ENCODE data around the gene ACOX3. TPM values are rescaled to one million over a fixed set of nuclear protein-coding genes. Genes with fewer than 3 reads are reported as not detected.

The ACOX3 gene
- total RNA-seq, 1 donor from 2014 or later, result 34.0 TPM

DNA sequence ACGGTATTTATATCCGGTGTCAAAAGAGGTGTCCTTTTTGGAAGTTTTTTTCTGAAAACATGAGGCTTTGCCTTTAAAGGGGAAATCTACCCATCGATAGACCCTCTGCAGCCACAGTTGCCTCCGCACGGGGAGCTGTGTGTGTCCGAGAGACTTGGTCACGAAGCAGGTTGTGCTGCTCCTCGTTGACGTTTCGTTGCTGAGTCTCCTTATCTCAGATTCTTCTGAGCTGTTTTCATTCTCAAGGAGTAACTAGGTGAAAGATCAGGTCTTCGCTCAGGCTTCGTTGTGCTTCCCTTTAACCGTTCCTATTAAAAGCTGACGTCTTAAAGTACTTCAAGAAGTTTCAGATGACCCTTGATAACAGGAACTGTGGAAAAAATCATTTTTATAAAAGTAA lies 23.9 kb upstream of the ACOX3 start:
- Mint-ChIP-seq H3K9me3 (no peaks in the 10 kb centered on the region), H3K27ac (no peak overlapping the region), H3K36me3 (peaks cover 12% of the 10 kb centered on the region), H3K4me3 (no peak overlapping the region), H3K27me3 (no peaks in the 10 kb centered on the region), H3K4me1 (ENCODE audit: unreplicated experiment) (peaks cover 11% of the 10 kb centered on the region)
- TF ChIP-seq, protein P1, sequence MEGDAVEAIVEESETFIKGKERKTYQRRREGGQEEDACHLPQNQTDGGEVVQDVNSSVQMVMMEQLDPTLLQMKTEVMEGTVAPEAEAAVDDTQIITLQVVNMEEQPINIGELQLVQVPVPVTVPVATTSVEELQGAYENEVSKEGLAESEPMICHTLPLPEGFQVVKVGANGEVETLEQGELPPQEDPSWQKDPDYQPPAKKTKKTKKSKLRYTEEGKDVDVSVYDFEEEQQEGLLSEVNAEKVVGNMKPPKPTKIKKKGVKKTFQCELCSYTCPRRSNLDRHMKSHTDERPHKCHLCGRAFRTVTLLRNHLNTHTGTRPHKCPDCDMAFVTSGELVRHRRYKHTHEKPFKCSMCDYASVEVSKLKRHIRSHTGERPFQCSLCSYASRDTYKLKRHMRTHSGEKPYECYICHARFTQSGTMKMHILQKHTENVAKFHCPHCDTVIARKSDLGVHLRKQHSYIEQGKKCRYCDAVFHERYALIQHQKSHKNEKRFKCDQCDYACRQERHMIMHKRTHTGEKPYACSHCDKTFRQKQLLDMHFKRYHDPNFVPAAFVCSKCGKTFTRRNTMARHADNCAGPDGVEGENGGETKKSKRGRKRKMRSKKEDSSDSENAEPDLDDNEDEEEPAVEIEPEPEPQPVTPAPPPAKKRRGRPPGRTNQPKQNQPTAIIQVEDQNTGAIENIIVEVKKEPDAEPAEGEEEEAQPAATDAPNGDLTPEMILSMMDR (conservative IDR thresholded peaks at IDR 0.05), result no peak
- no peak for DNase-seq (ENCODE audit: extremely low spot score, unreplicated experiment)

DNA sequence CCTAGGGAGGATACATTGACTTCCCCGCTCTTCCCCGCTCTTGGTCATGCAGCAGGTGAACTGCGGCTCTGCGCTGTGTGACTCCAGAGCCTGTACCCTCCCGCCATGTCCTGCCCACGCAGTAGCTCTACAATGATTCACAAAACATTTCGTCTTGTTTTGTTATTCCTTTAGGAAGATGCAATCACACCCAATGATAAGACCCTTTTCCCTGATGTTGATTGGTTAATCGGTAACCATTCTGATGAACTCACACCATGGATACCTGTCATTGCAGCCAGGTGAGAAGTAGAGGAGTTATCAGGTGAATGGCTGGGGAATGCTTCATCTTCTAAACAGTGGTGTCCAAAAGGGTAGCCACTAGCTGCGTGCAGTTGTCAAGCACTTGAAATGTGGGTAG lies 23.3 kb upstream of the ACOX3 start:
- Mint-ChIP-seq H3K4me1 (ENCODE audit: unreplicated experiment) (peaks cover 11% of the 10 kb centered on the region), H3K4me3 (no peak overlapping the region), H3K27me3 (no peaks in the 10 kb centered on the region), H3K27ac (peak overlapping the region; percentile 72), H3K36me3 (peaks cover 14% of the 10 kb centered on the region), H3K9me3 (no peaks in the 10 kb centered on the region)
- no peak for DNase-seq (ENCODE audit: extremely low spot score, unreplicated experiment)
- TF ChIP-seq, protein P1 (conservative IDR thresholded peaks at IDR 0.05), result no peak

DNA sequence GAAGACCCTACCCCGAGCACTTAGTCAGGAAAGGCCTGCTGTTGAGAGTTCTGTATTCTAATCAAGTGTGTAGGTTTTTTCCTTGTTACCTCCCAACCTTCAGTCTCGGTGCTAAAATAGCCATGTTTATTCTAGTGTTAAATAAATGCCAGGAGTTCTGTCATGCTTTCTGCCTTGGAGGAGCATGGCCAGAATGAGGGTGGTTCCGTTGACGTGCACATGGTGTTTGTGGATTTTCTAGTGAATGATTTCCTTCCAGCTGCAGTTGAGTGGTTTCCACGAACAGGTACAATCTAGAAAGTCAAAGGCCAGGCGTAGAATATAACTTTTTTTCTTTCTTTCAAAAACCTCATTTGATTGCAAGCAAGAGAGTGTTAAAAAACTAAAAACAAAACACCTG lies 21.1 kb upstream of the ACOX3 start:
- H3K27me3 Mint-ChIP-seq, result no peaks in the 10 kb centered on the region
- peak overlapping the region; percentile 89 for H3K27ac Mint-ChIP-seq
- H3K9me3 Mint-ChIP-seq, result no peaks in the 10 kb centered on the region
- H3K36me3 Mint-ChIP-seq, result peaks cover 20% of the 10 kb centered on the region
- TF ChIP-seq, protein P1 (conservative IDR thresholded peaks at IDR 0.05), result no peak
- H3K4me1 Mint-ChIP-seq (ENCODE audit: unreplicated experiment), result peaks cover 11% of the 10 kb centered on the region
- no peak for DNase-seq (ENCODE audit: extremely low spot score, unreplicated experiment)
- H3K4me3 Mint-ChIP-seq, result no peak overlapping the region

DNA sequence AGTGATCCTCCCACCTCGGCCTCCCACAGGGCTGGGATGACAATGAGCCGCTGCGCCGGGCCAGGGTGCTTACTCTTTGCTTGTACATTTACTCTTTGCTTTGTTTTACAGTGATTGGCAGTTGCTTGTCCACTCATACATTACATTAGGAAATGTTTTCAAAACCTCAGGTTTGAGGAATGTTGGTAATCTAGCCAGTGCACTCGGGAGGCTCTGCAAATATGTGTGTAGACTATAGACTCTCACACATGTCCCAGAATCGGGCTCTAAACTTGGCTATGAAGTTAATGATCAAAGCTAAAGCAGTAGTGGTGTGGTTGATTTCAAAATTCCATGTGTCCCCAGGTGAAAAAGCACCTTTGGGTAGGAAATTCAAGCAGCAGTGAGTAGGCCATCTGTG lies 20.6 kb upstream of the ACOX3 start:
- H3K9me3 Mint-ChIP-seq, result no peaks in the 10 kb centered on the region
- DNase-seq (ENCODE audit: extremely low spot score, unreplicated experiment), result no peak
- peak overlapping the region; percentile 89 for H3K27ac Mint-ChIP-seq
- H3K4me3 Mint-ChIP-seq, result peak overlapping the region; percentile 52
- peaks cover 11% of the 10 kb centered on the region for H3K4me1 Mint-ChIP-seq (ENCODE audit: unreplicated experiment)
- H3K27me3 Mint-ChIP-seq, result no peaks in the 10 kb centered on the region
- peaks cover 24% of the 10 kb centered on the region for H3K36me3 Mint-ChIP-seq
- TF ChIP-seq, protein P1 (conservative IDR thresholded peaks at IDR 0.05), result no peak

DNA sequence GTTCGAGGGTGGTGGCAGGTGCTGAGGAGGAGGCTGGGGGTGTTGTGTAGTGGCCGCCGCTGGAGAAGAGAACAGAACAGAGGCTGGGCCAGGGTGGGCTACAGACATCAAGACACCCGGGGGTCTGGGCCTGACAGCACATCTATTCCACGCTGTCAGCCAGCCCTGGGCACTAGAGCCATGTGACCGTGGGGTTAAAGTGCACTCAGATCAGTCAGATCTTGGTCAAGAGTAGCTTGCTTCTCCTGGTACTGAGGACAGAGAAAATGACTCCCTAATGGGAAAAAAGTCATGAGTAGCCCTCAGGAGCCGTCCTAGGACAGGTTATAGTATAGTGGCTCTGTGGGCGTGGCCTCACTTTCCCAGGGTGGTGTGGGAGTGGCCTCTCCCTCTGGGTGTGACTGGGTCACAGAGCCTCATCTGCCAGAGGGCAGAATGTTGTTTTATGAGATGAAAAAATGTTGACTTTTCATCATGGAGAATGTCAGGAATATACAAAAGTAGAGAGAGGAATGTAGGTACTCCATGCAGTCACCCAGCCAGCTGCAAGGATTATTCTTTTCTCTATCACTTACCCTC lies 19.4 kb upstream of the ACOX3 start:
- Mint-ChIP-seq H3K9me3 (no peaks in the 10 kb centered on the region), H3K36me3 (peaks cover 20% of the 10 kb centered on the region), H3K27me3 (no peaks in the 10 kb centered on the region), H3K4me3 (peak overlapping the region; percentile 34), H3K27ac (peak overlapping the region; percentile 86), H3K4me1 (ENCODE audit: unreplicated experiment) (peaks cover 11% of the 10 kb centered on the region)
- DNase-seq (ENCODE audit: extremely low spot score, unreplicated experiment), result no peak
- TF ChIP-seq, protein P1 (conservative IDR thresholded peaks at IDR 0.05), result no peak
